H1 (cell line): ENCODE measurements around the gene HAVCR2. TPM values are rescaled to one million over a fixed set of nuclear protein-coding genes. Genes with fewer than 3 reads are reported as not detected.

Source experiments
- CTCF ChIA-PET: fragments of 300-600 bp; sonication (Branson Sonifier 250); formaldehyde crosslinking; loops from one replicate; lab custom pipeline; 2021; ENCODE audit not compliant: partially characterized antibody; lab: Charles Lee
- POLR2A ChIA-PET: fragments of 300-600 bp; sonication (Branson Sonifier 250); formaldehyde crosslinking; loops from one replicate; lab custom pipeline; 2021; ENCODE audit warnings: inconsistent platforms; ENCODE audit not compliant: partially characterized antibody; lab: Charles Lee
- DNase-seq, 2 experiments: peaks; one replicate each; pipeline versions ENCODE4 v3.0.0 to v3.0.0-alpha.2; 2010 to 2022; ENCODE audit warnings: low spot score in 2 of 2, low read depth in 1 of 2, mixed read lengths in 1 of 2
- FAIRE-seq: peaks from 2 replicates; lab custom pipeline; 2011; peaks lifted over from hg19 to GRCh38; lab: Jason Lieb, UNC
- H2AFZ ChIP-seq: 2 replicates; pipeline ENCODE4 v1.8.1; 2012; ENCODE audit warnings: low read length, inconsistent platforms
- H2AK5ac ChIP-seq: 2 replicates; pipeline ENCODE4 v1.6.1; 2013; ENCODE audit warnings: low read depth, low read length
- H2BK120ac ChIP-seq: replicated peaks from 2 replicates; pipeline ENCODE3; 2013; ENCODE audit warnings: low read depth, low read length, inconsistent platforms
- H2BK12ac ChIP-seq: 2 replicates; pipeline ENCODE4 v1.6.1; 2013; ENCODE audit warnings: low read depth, low read length
- H2BK15ac ChIP-seq: 2 replicates; pipeline ENCODE4 v1.6.1; 2013; ENCODE audit warnings: low read length
- H2BK20ac ChIP-seq: 2 replicates; pipeline ENCODE4 v1.6.1; 2013; ENCODE audit warnings: low read length
- H2BK5ac ChIP-seq: 2 replicates; pipeline ENCODE4 v1.6.1; 2013; ENCODE audit warnings: low read depth, low read length
- H3K14ac ChIP-seq: 2 replicates; pipeline ENCODE4 v1.6.1; 2013; ENCODE audit warnings: inconsistent platforms; ENCODE audit not compliant: insufficient read length
- H3K18ac ChIP-seq: 2 replicates; pipeline ENCODE4 v1.6.1; 2013; ENCODE audit warnings: low read length; ENCODE audit errors: extremely low read depth
- H3K23ac ChIP-seq: 2 replicates; pipeline ENCODE4 v1.6.1; 2013; ENCODE audit warnings: inconsistent platforms; ENCODE audit not compliant: insufficient read length
- H3K23me2 ChIP-seq: 2 replicates; pipeline ENCODE4 v1.6.1; 2013; ENCODE audit warnings: low read depth, low read length
- H3K27ac ChIP-seq: 2 replicates; pipeline ENCODE4 v1.6.1; 2011; ENCODE audit warnings: low read depth, low read length, inconsistent platforms
- H3K27me3 ChIP-seq, 4 experiments: replicated peaks in 1 of 4; 1 replicate in 1 of 4; 2 replicates in 3 of 4; pipeline versions ENCODE4 v1.6.1 to v1.8.1; 2011 to 2013; ENCODE audit warnings: low read length in 3 of 4, mild to moderate bottlenecking in 3 of 4, inconsistent platforms in 2 of 4, mixed read lengths in 2 of 4, moderate library complexity in 1 of 4; ENCODE audit not compliant: control insufficient read depth in 3 of 4, insufficient read depth in 3 of 4; ENCODE audit errors: extremely low read depth in 1 of 4
- H3K36me3 ChIP-seq, 4 experiments: 2 replicates each; pipeline versions ENCODE4 v1.6.1 to v1.8.1; 2011 to 2013; ENCODE audit warnings: mild to moderate bottlenecking in 4 of 4, low read length in 3 of 4, moderate library complexity in 2 of 4, control low read depth in 1 of 4, inconsistent platforms in 1 of 4; ENCODE audit not compliant: insufficient read depth in 4 of 4, control insufficient read depth in 2 of 4
- H3K4ac ChIP-seq: replicated peaks from 2 replicates; pipeline ENCODE3; 2013; ENCODE audit warnings: low read length, low read depth, mixed read lengths, inconsistent platforms; ENCODE audit not compliant: insufficient read length
- H3K4me1 ChIP-seq, 4 experiments: replicated peaks in 1 of 4; 1 replicate in 1 of 4; 2 replicates in 3 of 4; pipeline versions ENCODE4 v1.6.1 to v1.8.1; 2011 to 2013; ENCODE audit warnings: low read length in 3 of 4, inconsistent platforms in 2 of 4, mixed read lengths in 1 of 4; ENCODE audit not compliant: insufficient read depth in 4 of 4, control insufficient read depth in 3 of 4
- H3K4me2 ChIP-seq, 2 experiments: 2 replicates each; pipeline versions ENCODE4 v1.6.1 to v1.8.1; 2011 to 2013; ENCODE audit warnings: low read depth in 2 of 2, low read length in 2 of 2, control low read depth in 1 of 2, inconsistent platforms in 1 of 2, mild to moderate bottlenecking in 1 of 2; ENCODE audit not compliant: insufficient read depth in 1 of 2
- H3K4me3 ChIP-seq, 4 experiments: fragments of 200-600, 300-600 bp in 1 of 4; sonication (generic), shearing (Covaris generic), sonication (Bioruptor Twin) in 1 of 4; 2 replicates each; pipeline versions ENCODE4 v1.5.1 to v1.8.1; 2011 to 2016; ENCODE audit warnings: low read length in 4 of 4, low read depth in 3 of 4, control low read depth in 2 of 4, inconsistent platforms in 2 of 4, mild to moderate bottlenecking in 2 of 4, mixed read lengths in 1 of 4, moderate library complexity in 1 of 4; ENCODE audit not compliant: insufficient read depth in 2 of 4; ENCODE audit errors: extremely low read depth in 1 of 4
- H3K56ac ChIP-seq: replicated peaks from 2 replicates; pipeline ENCODE3; 2013; ENCODE audit warnings: low read depth, mild to moderate bottlenecking, mixed read lengths, low read length, inconsistent platforms; ENCODE audit not compliant: insufficient read length
- H3K79me1 ChIP-seq: 2 replicates; pipeline ENCODE4 v1.6.1; 2013; ENCODE audit warnings: low read depth, low read length, control low read depth
- H3K79me2 ChIP-seq, 2 experiments: 2 replicates each; pipeline versions ENCODE4 v1.6.1 to v1.8.1; 2012 to 2013; ENCODE audit warnings: low read length in 2 of 2, mild to moderate bottlenecking in 2 of 2, inconsistent platforms in 1 of 2; ENCODE audit not compliant: insufficient read depth in 2 of 2, control insufficient read depth in 1 of 2
- H3K9ac ChIP-seq, 4 experiments: replicated peaks in 1 of 4; 1 replicate in 1 of 4; 2 replicates in 3 of 4; pipeline versions ENCODE4 v1.6.1 to v1.8.1; 2011 to 2013; ENCODE audit warnings: low read depth in 3 of 4, low read length in 3 of 4, control low read depth in 2 of 4, mild to moderate bottlenecking in 2 of 4, moderate library complexity in 2 of 4, inconsistent platforms in 1 of 4; ENCODE audit errors: extremely low read depth in 1 of 4
- H3K9me3 ChIP-seq, 2 experiments: 2 replicates each; pipeline versions ENCODE4 v1.6.1 to v1.8.1; 2012 to 2013; ENCODE audit warnings: mild to moderate bottlenecking in 2 of 2, moderate library complexity in 2 of 2, control low read depth in 1 of 2, inconsistent platforms in 1 of 2, low read depth in 1 of 2, low read length in 1 of 2, mixed read lengths in 1 of 2; ENCODE audit not compliant: insufficient read depth in 2 of 2
- H4K20me1 ChIP-seq, 2 experiments: replicated peaks in 1 of 2; 2 replicates each; pipeline versions ENCODE3 to v1.8.1; 2011 to 2013; ENCODE audit warnings: inconsistent platforms in 2 of 2, low read length in 2 of 2, mild to moderate bottlenecking in 1 of 2; ENCODE audit not compliant: insufficient read depth in 2 of 2, control insufficient read depth in 1 of 2
- H4K5ac ChIP-seq: 2 replicates; pipeline ENCODE4 v1.6.1; 2013; ENCODE audit warnings: low read length, low read depth, mixed read lengths, inconsistent platforms; ENCODE audit not compliant: insufficient read length
- H4K8ac ChIP-seq: 2 replicates; pipeline ENCODE4 v1.8.0; 2013; ENCODE audit warnings: mild to moderate bottlenecking, moderate library complexity, low read length, inconsistent platforms; ENCODE audit not compliant: insufficient read depth; ENCODE audit errors: extremely low read depth
- H4K91ac ChIP-seq: replicated peaks from 2 replicates; pipeline ENCODE3; 2013; ENCODE audit warnings: low read length, mixed read lengths, inconsistent platforms; ENCODE audit not compliant: insufficient read length
- CHD2 ChIP-seq: IDR thresholded peaks from 2 replicates; pipeline ENCODE4 v1.6.1; 2012; ENCODE audit warnings: low read length, improper control_type of control experiment
- CTBP2 ChIP-seq: IDR thresholded peaks from 2 replicates; pipeline ENCODE4 v1.7.0; 2011; ENCODE audit warnings: borderline replicate concordance, mild to moderate bottlenecking, moderate library complexity, mixed read lengths, low read length; ENCODE audit not compliant: insufficient read depth, insufficient read length
- WGBS, 2 experiments: shearing (Covaris generic) in 1 of 2; methylation state at CpG; one replicate each; pipeline versions ENCODE4 v1.1.6 to v1.1.7; 2013 to 2015; ENCODE audit warnings: low lambda C conversion rate in 2 of 2, mixed read lengths in 2 of 2, inconsistent platforms in 1 of 2, low coverage in 1 of 2, missing lambda C conversion rate in 1 of 2; ENCODE audit not compliant: insufficient replicate concordance in 2 of 2, insufficient coverage in 1 of 2, insufficient read length in 1 of 2; ENCODE audit errors: extremely low coverage in 1 of 2, missing lambda C conversion rate in 1 of 2; 5-methylcytosine and 5-hydroxymethylcytosine counted together
- polyA plus RNA-seq, 7 experiments: library from polyadenylated mRNA; depleted of rRNA in 3 of 7; stranded (reverse) in 5 of 7; unstranded in 2 of 7; fragments of >200 nt in 5 of 7; fragments of 200-250 nt in 2 of 7; gene quantifications; 1 replicate in 5 of 7; 2 replicates in 1 of 7; 4 replicates in 1 of 7; pipeline versions ENCODE4 v1.2.1 to v1.2.3, GENCODE V29; 2011 to 2013; ENCODE audit warnings: missing spikeins in 2 of 7, mixed read lengths in 2 of 7
- total RNA-seq: library from RNA; stranded (reverse); fragmentation: NEBNext Ultra II Directional; extraction: Animal tissue kit (Norgen Biotek cat#: 25700); gene quantifications from 2 replicates; pipeline ENCODE4 v1.2.1, GENCODE V29; 2021

HAVCR2 gene
- total and polyA plus RNA-seq, 2 of the 8 experiments (the other 6 are each of a cell fraction or from before 2014, with no cell fraction given) = 0.03 TPM; not detected in 1

DNA sequence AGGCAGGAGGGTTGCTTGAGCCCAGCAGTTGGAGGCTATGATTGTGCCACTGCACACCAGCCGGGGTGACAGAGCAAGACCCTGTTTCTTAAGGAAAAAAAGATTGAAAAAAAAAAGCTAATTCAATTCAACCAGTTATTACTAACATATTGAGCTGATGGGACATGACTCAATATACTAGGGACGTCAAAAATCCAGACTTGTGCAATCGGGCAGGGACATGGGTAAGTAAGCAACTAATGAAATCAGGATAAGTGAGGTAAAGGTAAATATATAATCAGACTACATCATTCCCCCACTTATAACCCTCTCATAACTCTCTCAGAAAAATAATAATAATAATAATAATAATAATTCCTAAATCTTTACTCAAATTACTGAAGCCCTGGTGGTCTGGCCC, 49.0 kb downstream of the HAVCR2 start:
- Histone ChIP-seq H3K79me2 (no peaks in the 10 kb centered on the region), H4K20me1 (no peaks in the 10 kb centered on the region), H4K91ac (no peak overlapping the region), H3K4me1 (no peaks in the 10 kb centered on the region), H3K9me3 (no peaks in the 10 kb centered on the region), H2BK5ac (no peak overlapping the region), H3K27ac (no peak overlapping the region), H3K4me3 (no peak overlapping the region), H4K8ac (no peak overlapping the region), H2BK12ac (no peak overlapping the region), H3K27me3 (no peaks in the 10 kb centered on the region), H3K23ac (no peak overlapping the region), H2BK120ac (no peak overlapping the region), H3K18ac (no peak overlapping the region), H4K5ac (no peak overlapping the region), H2AK5ac (no peak overlapping the region), H2AFZ (no peak overlapping the region), H3K9ac (no peak overlapping the region), H3K23me2 (no peaks in the 10 kb centered on the region; the same call in 1 of the 2 replicates), H3K56ac (no peak overlapping the region), H3K4ac (no peak overlapping the region), H3K14ac (no peak overlapping the region), H3K36me3 (no peaks in the 10 kb centered on the region), H3K79me1 (no peaks in the 10 kb centered on the region), H2BK20ac (no peak overlapping the region), H3K4me2 (no peak overlapping the region), H2BK15ac (no peak overlapping the region)
- ChIA-PET POLR2A (no interaction called here), CTCF (interaction anchor here (0.6 kb wide), 1 partner anchor 269 kb away, joined by 3 read pairs; no protein-coding TSS in a partner anchor)
- WGBS, 2 experiments = 79% methylated on average over 3 of the region's 3 CpGs; no CpG with 5 or more reads in 1 of the 2 experiments
- DNase-seq = no peak
- no peak for FAIRE-seq
- TF ChIP-seq CHD2 (no peak), CTBP2 (no peak)
